IMR-90 (cell line): ENCODE measurements around the gene SMC1B. TPM values are rescaled to one million over a fixed set of nuclear protein-coding genes. Genes with fewer than 3 reads are reported as not detected.

Experiments used
- ATAC-seq: fragments of 200-7000 bp; cut with Tn5 transposase; 2 replicates; pipeline ENCODE4 v1.9.1; 2020; ENCODE audit warnings: low read depth, mild to moderate bottlenecking, moderate library complexity
- BruUV-seq: library from RNA; stranded (reverse); fragments of 400-500 nt; replicated peaks from 2 replicates; lab custom pipeline; 2021; lab: Mats Ljungman, UMichigan
- CTCF ChIA-PET: fragments of 300-600 bp; formaldehyde crosslinking; extraction: SDS; loops from one replicate; lab custom pipeline; 2021; ENCODE audit warnings: antibody characterized with exemption; lab: Yijun Ruan, JAX
- POLR2A ChIA-PET: fragments of 300-600 bp; sonication (Branson Sonifier 250); formaldehyde crosslinking; loops from one replicate; lab custom pipeline; 2022; ENCODE audit warnings: antibody characterized with exemption; ENCODE audit not compliant: unreplicated experiment; lab: Charles Lee
- DNase-seq: peaks from one replicate; pipeline ENCODE4 v3.0.0; 2013
- H2AFZ ChIP-seq: replicated peaks from 2 replicates; pipeline ENCODE3; 2013; ENCODE audit warnings: low read length, mild to moderate bottlenecking; ENCODE audit not compliant: poor library complexity
- H2AK5ac ChIP-seq: 2 replicates; pipeline ENCODE4 v1.6.1; 2013; ENCODE audit warnings: low read depth, low read length, inconsistent platforms
- H2AK9ac ChIP-seq: replicated peaks from 2 replicates; pipeline ENCODE3; 2013; ENCODE audit warnings: mild to moderate bottlenecking, low read depth, low read length, moderate library complexity; ENCODE audit not compliant: poor library complexity
- H2BK120ac ChIP-seq: 2 replicates; pipeline ENCODE4 v1.6.1; 2013; ENCODE audit warnings: low read depth, low read length, inconsistent platforms
- H2BK15ac ChIP-seq: 3 replicates; pipeline ENCODE4 v1.6.1; 2013; ENCODE audit warnings: low read depth, low read length, inconsistent platforms
- H2BK20ac ChIP-seq: 2 replicates; pipeline ENCODE4 v1.6.1; 2013; ENCODE audit warnings: low read depth, mild to moderate bottlenecking, inconsistent platforms, low read length, moderate library complexity
- H2BK5ac ChIP-seq: 2 replicates; pipeline ENCODE4 v1.6.1; 2013; ENCODE audit warnings: mild to moderate bottlenecking, low read depth, low read length, inconsistent platforms; ENCODE audit not compliant: poor library complexity, severe bottlenecking
- H3K14ac ChIP-seq: replicated peaks from 2 replicates; pipeline ENCODE4 v1.6.1; 2013; ENCODE audit warnings: low read depth, low read length, inconsistent platforms
- H3K18ac ChIP-seq: 2 replicates; pipeline ENCODE4 v1.6.1; 2013; ENCODE audit warnings: low read depth, low read length, control low read depth
- H3K23ac ChIP-seq: 2 replicates; pipeline ENCODE4 v1.6.1; 2013; ENCODE audit warnings: low read depth, low read length, inconsistent platforms
- H3K27ac ChIP-seq: 2 replicates; pipeline ENCODE4 v1.5.1; 2013; ENCODE audit warnings: mild to moderate bottlenecking, control low read depth, low read length; ENCODE audit not compliant: insufficient read depth
- H3K27me3 ChIP-seq: 2 replicates; pipeline ENCODE4 v1.6.1; 2013; ENCODE audit warnings: low read length; ENCODE audit not compliant: control insufficient read depth, insufficient read depth
- H3K36me3 ChIP-seq: 2 replicates; pipeline ENCODE4 v1.6.1; 2013; ENCODE audit warnings: low read length, mixed read lengths; ENCODE audit not compliant: control insufficient read depth, insufficient read depth
- H3K4ac ChIP-seq: 2 replicates; pipeline ENCODE4 v1.6.1; 2013; ENCODE audit warnings: low read depth, low read length, inconsistent platforms
- H3K4me1 ChIP-seq: 2 replicates; pipeline ENCODE4 v1.6.1; 2013; ENCODE audit warnings: low read length, mixed read lengths; ENCODE audit not compliant: control insufficient read depth, insufficient read depth
- H3K4me2 ChIP-seq: 2 replicates; pipeline ENCODE4 v1.6.1; 2013; ENCODE audit warnings: low read depth, mild to moderate bottlenecking, control low read depth, low read length, moderate library complexity
- H3K4me3 ChIP-seq: 2 replicates; pipeline ENCODE4 v1.5.1; 2013; ENCODE audit warnings: low read depth, mild to moderate bottlenecking, control low read depth, low read length, moderate library complexity; ENCODE audit not compliant: insufficient read depth
- H3K56ac ChIP-seq: 2 replicates; pipeline ENCODE4 v1.6.1; 2013; ENCODE audit warnings: low read length, inconsistent platforms; ENCODE audit not compliant: insufficient read depth; ENCODE audit errors: extremely low read depth
- H3K79me1 ChIP-seq, 2 experiments: 2 replicates each; pipeline ENCODE4 v1.6.1; 2013; ENCODE audit warnings: low read length in 2 of 2, inconsistent platforms in 1 of 2, low read depth in 1 of 2
- H3K9ac ChIP-seq: 2 replicates; pipeline ENCODE4 v1.6.1; 2013; ENCODE audit warnings: low read depth, low read length, control low read depth
- H3K9me1 ChIP-seq: 2 replicates; pipeline ENCODE4 v1.6.1; 2013; ENCODE audit warnings: low read length, inconsistent platforms; ENCODE audit not compliant: insufficient read depth
- H3K9me3 ChIP-seq: 2 replicates; pipeline ENCODE4 v1.6.1; 2013; ENCODE audit warnings: low read length; ENCODE audit not compliant: control insufficient read depth, insufficient read depth
- H4K20me1 ChIP-seq: 2 replicates; pipeline ENCODE4 v1.6.1; 2013; ENCODE audit warnings: low read length, inconsistent platforms; ENCODE audit not compliant: insufficient read depth
- H4K5ac ChIP-seq: 2 replicates; pipeline ENCODE4 v1.6.1; 2013; ENCODE audit warnings: mild to moderate bottlenecking, low read depth, low read length, control low read depth
- H4K8ac ChIP-seq, 2 experiments: 2 replicates each; pipeline ENCODE4 v1.6.1; 2013; ENCODE audit warnings: low read depth in 2 of 2, low read length in 2 of 2, control low read depth in 1 of 2, inconsistent platforms in 1 of 2
- H4K91ac ChIP-seq: 2 replicates; pipeline ENCODE4 v1.6.1; 2013; ENCODE audit warnings: low read depth, low read length, inconsistent platforms; ENCODE audit not compliant: insufficient read depth
- BHLHE40 ChIP-seq: fragments of 150-350 bp; IDR thresholded peaks from 2 replicates; pipeline ENCODE4 v1.6.1; 2016; ENCODE audit warnings: mild to moderate bottlenecking, low read depth, low read length
- CEBPB ChIP-seq: IDR thresholded peaks from 2 replicates; pipeline ENCODE4 v1.6.1; 2012; ENCODE audit warnings: low read depth, low read length, improper control_type of control experiment
- CHD1 ChIP-seq: IDR thresholded peaks from 2 replicates; pipeline ENCODE4 v1.6.1; 2012; ENCODE audit warnings: low read depth, low read length, improper control_type of control experiment
- CTCF ChIP-seq: conservative IDR thresholded peaks from 2 replicates; pipeline ENCODE4 v1.5.1; 2012; ENCODE audit warnings: mild to moderate bottlenecking, low read depth, low read length, improper control_type of control experiment
- FOS ChIP-seq: fragments of 150-350 bp; IDR thresholded peaks from 2 replicates; pipeline ENCODE4 v1.6.1; 2016; ENCODE audit warnings: low read depth, low read length
- MAFK ChIP-seq: IDR thresholded peaks from 2 replicates; pipeline ENCODE4 v1.6.1; 2012; ENCODE audit warnings: low read depth, low read length, improper control_type of control experiment
- NFE2L2 ChIP-seq: fragments of 150-350 bp; IDR thresholded peaks from 2 replicates; pipeline ENCODE4 v1.6.1; 2016; ENCODE audit warnings: low read depth, mild to moderate bottlenecking, low read length
- POLR2A ChIP-seq: IDR thresholded peaks from 2 replicates; pipeline ENCODE4 v1.6.1; 2012; ENCODE audit warnings: mild to moderate bottlenecking, low read depth, low read length
- RCOR1 ChIP-seq: IDR thresholded peaks from 2 replicates; pipeline ENCODE4 v1.6.1; 2012; ENCODE audit warnings: mild to moderate bottlenecking, low read length, improper control_type of control experiment; ENCODE audit not compliant: insufficient replicate concordance
- RFX5 ChIP-seq: IDR thresholded peaks from 2 replicates; pipeline ENCODE4 v1.8.0; 2012; ENCODE audit warnings: low read depth, mild to moderate bottlenecking, low read length, moderate library complexity
- SMC3 ChIP-seq: fragments of 150-350 bp; IDR thresholded peaks from 2 replicates; pipeline ENCODE4 v1.6.1; 2016; ENCODE audit warnings: low read depth, mild to moderate bottlenecking, antibody characterized with exemption, low read length, moderate library complexity
- USF2 ChIP-seq: fragments of 150-350 bp; IDR thresholded peaks from 2 replicates; pipeline ENCODE4 v1.6.1; 2017; ENCODE audit warnings: mild to moderate bottlenecking, antibody characterized with exemption, low read length, low read depth
- WGBS, 2 experiments: methylation state at CpG; one replicate each; pipeline versions ENCODE4 v1.1.5 to v1.1.7; 2013; ENCODE audit warnings: missing lambda C conversion rate in 2 of 2; ENCODE audit not compliant: insufficient read length in 1 of 2; ENCODE audit errors: extremely low coverage in 2 of 2; 5-methylcytosine and 5-hydroxymethylcytosine counted together
- dilution Hi-C: fragments of 300-500 bp; cut with HindIII; formaldehyde crosslinking; loops from one replicate; pipeline ENCODE4 v1.14.3; 2018; ENCODE audit warnings: low sequenced_read_pairs; ENCODE audit not compliant: unreplicated experiment
- in situ Hi-C: fragments of 300-500 bp; cut with MboI; formaldehyde crosslinking; loops from 3 replicates; pipeline ENCODE4 v1.14.3; 2019; ENCODE audit warnings: low sequenced_read_pairs, inconsistent platforms, mixed read lengths
- intact Hi-C: fragments of 100-400 bp; cut with micrococcal nuclease; formaldehyde crosslinking; loops from 2 replicates; pipeline ENCODE4 v1.10.0; 2022
- polyA plus RNA-seq, 3 experiments: library from polyadenylated mRNA; depleted of rRNA; stranded (reverse); fragments of >200 nt; gene quantifications; 2 replicates each; pipeline ENCODE4 v1.2.3, GENCODE V29; 2012; ENCODE audit warnings: low replicate concordance in 1 of 3
- total RNA-seq: library from RNA; depleted of rRNA; stranded (reverse); fragments of >200 nt; gene quantifications from 2 replicates; pipeline ENCODE4 v1.2.3, GENCODE V29; 2012

Gene SMC1B
- total and polyA plus RNA-seq, 2 of the 4 experiments (the other 2 are of a cell fraction), result not detected

- Histone ChIP-seq H3K27me3 (peaks cover 27% of the 10 kb centered on the region), H4K20me1 (no peaks in the 10 kb centered on the region), H3K4me3 (no peak overlapping the region), H2BK20ac (no peak overlapping the region), H2BK120ac (no peak overlapping the region), H3K79me1 (no peaks in the 10 kb centered on the region), H3K4me2 (no peak overlapping the region), H2AFZ (no peak overlapping the region), H3K18ac (no peak overlapping the region), H3K27ac (no peak overlapping the region), H4K91ac (no peak overlapping the region), H2AK9ac (no peak overlapping the region), H2BK15ac (no peak overlapping the region), H2AK5ac (no peak overlapping the region), H3K56ac (no peak overlapping the region), H3K14ac (no peak overlapping the region), H3K9ac (no peak overlapping the region), H3K9me3 (no peaks in the 10 kb centered on the region), H3K36me3 (no peaks in the 10 kb centered on the region), H4K5ac (no peak overlapping the region), H3K23ac (no peak overlapping the region), H3K4ac (no peak overlapping the region), H2BK5ac (no peak overlapping the region), H4K8ac (no peak overlapping the region), H3K4me1 (no peaks in the 10 kb centered on the region), H3K9me1 (no peaks in the 10 kb centered on the region)
- dilution Hi-C loops, result no loop called here
- POLR2A ChIA-PET, result no interaction called here
- in situ Hi-C loops, result no loop called here
- ATAC-seq (no peak), DNase-seq (no peak)
- WGBS, 2 experiments, result no CpG with 5 or more reads among the region's 5 CpGs
- TF ChIP-seq SMC3 (no peak), CHD1 (no peak), CTCF (no peak), RCOR1 (no peak), MAFK (no peak), FOS (no peak), BHLHE40 (no peak), CEBPB (no peak), RFX5 (no peak), USF2 (no peak), NFE2L2 (no peak), POLR2A (no peak)
- CTCF ChIA-PET, result no interaction called here
- no TSS peak for BruUV-seq
- intact Hi-C loops, result loop anchor here (5.0 kb wide), 1 partner anchor 43 kb away; no protein-coding TSS in a partner anchor
Measured at GRCh38 chr22:45399712-45400445, 13.5 kb downstream of the SMC1B start.
